RWPE2 (cell line): ENCODE measurements around the gene PEX3.
A peak's percentile ranks its signal among the peaks of the same experiment; 100 is the strongest.

Source experiments
- ATAC-seq: fragments of 200-7000 bp; cut with Tn5 transposase; 3 replicates; pipeline ENCODE4 v1.9.1; 2021; ENCODE audit warnings: low read depth
- DNase-seq: peaks from one replicate; pipeline ENCODE4 v3.0.0-alpha.2; 2020; ENCODE audit warnings: low spot score
- H3K27ac ChIP-seq: fragments of 450-650 bp; 2 replicates; pipeline ENCODE4 v1.5.1; 2017; ENCODE audit warnings: mild to moderate bottlenecking; ENCODE audit not compliant: poor library complexity, severe bottlenecking
- H3K27me3 ChIP-seq: fragments of 250-450 bp; sonication (Bioruptor Pico); 2 replicates; pipeline ENCODE4 v1.5.1; 2021; ENCODE audit warnings: mild to moderate bottlenecking, moderate library complexity; ENCODE audit not compliant: insufficient read depth, poor library complexity, severe bottlenecking
- H3K36me3 ChIP-seq: fragments of 250-450 bp; sonication (Bioruptor Pico); 2 replicates; pipeline ENCODE4 v1.5.1; 2020; ENCODE audit warnings: low read depth, mild to moderate bottlenecking, moderate library complexity
- H3K4me1 ChIP-seq: fragments of 250-450 bp; sonication (Bioruptor Pico); 2 replicates; pipeline ENCODE4 v1.5.1; 2021; ENCODE audit warnings: mild to moderate bottlenecking, moderate library complexity; ENCODE audit not compliant: insufficient read depth, poor library complexity, severe bottlenecking
- H3K4me3 ChIP-seq: fragments of 250-450 bp; sonication (Bioruptor Pico); 2 replicates; pipeline ENCODE4 v1.5.1; 2021; ENCODE audit warnings: mild to moderate bottlenecking, moderate library complexity; ENCODE audit not compliant: severe bottlenecking
- H3K9me3 ChIP-seq: fragments of 250-450 bp; sonication (Bioruptor Pico); 2 replicates; pipeline ENCODE4 v1.5.1; 2021; ENCODE audit warnings: mild to moderate bottlenecking, moderate library complexity; ENCODE audit not compliant: severe bottlenecking
- TF ChIP-seq, protein P1 (sequence below): fragments of 450-650 bp; IDR thresholded peaks from one replicate; pipeline ENCODE4 v1.5.1; 2017; ENCODE audit warnings: mild to moderate bottlenecking, moderate library complexity; ENCODE audit not compliant: poor library complexity, severe bottlenecking

The PEX3 gene

GRCh38 chr6:143414769-143415168 lies 35.8 kb upstream of the PEX3 start:
- Histone ChIP-seq H3K4me3 (no peak overlapping the region), H3K9me3 (no peaks in the 10 kb centered on the region), H3K36me3 (no peaks in the 10 kb centered on the region), H3K4me1 (peaks cover 15% of the 10 kb centered on the region), H3K27me3 (no peaks in the 10 kb centered on the region), H3K27ac (no peak overlapping the region)
- DNase-seq (no peak), ATAC-seq (no peak)
- TF ChIP-seq, protein P1, sequence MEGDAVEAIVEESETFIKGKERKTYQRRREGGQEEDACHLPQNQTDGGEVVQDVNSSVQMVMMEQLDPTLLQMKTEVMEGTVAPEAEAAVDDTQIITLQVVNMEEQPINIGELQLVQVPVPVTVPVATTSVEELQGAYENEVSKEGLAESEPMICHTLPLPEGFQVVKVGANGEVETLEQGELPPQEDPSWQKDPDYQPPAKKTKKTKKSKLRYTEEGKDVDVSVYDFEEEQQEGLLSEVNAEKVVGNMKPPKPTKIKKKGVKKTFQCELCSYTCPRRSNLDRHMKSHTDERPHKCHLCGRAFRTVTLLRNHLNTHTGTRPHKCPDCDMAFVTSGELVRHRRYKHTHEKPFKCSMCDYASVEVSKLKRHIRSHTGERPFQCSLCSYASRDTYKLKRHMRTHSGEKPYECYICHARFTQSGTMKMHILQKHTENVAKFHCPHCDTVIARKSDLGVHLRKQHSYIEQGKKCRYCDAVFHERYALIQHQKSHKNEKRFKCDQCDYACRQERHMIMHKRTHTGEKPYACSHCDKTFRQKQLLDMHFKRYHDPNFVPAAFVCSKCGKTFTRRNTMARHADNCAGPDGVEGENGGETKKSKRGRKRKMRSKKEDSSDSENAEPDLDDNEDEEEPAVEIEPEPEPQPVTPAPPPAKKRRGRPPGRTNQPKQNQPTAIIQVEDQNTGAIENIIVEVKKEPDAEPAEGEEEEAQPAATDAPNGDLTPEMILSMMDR = no peak

GRCh38 chr6:143419526-143419925 lies 31.1 kb upstream of the PEX3 start:
- DNase-seq (no peak), ATAC-seq (no peak)
- H3K4me1 ChIP-seq = no peaks in the 10 kb centered on the region
- H3K9me3 ChIP-seq = no peaks in the 10 kb centered on the region
- H3K36me3 ChIP-seq = 0 out of 2 replicates have a peak, but pooled peaks cover 2% of the 10 kb centered on the region
- H3K27ac ChIP-seq = no peak overlapping the region
- TF ChIP-seq, protein P1 = no peak
- H3K27me3 ChIP-seq = no peaks in the 10 kb centered on the region
- no peak overlapping the region for H3K4me3 ChIP-seq

DNA sequence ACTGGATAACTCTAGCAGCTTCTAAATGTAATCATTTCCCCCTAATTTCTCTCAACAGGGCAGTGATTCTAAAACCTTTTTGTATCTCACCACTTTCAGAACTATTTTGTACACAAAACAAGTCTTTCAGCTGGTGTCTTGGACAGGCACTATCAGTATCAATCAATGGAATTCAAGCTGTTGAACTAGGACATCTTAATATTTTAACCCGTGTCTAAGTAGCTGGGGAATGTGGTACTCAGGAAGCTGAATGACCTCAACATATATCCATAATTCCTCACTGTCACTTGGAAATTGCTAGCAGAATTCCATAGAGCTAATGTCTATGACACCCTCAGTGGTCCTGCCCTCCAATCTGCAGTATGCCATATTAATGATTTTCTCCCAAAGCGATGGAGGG lies 24.6 kb upstream of the PEX3 start:
- no peaks in the 10 kb centered on the region for H3K4me1 ChIP-seq
- peaks cover 31% of the 10 kb centered on the region for H3K36me3 ChIP-seq
- no peak overlapping the region for H3K27ac ChIP-seq
- no peak overlapping the region for H3K4me3 ChIP-seq
- H3K9me3 ChIP-seq = no peaks in the 10 kb centered on the region
- ATAC-seq (no peak), DNase-seq (no peak)
- no peaks in the 10 kb centered on the region for H3K27me3 ChIP-seq
- TF ChIP-seq, protein P1 = no peak

DNA sequence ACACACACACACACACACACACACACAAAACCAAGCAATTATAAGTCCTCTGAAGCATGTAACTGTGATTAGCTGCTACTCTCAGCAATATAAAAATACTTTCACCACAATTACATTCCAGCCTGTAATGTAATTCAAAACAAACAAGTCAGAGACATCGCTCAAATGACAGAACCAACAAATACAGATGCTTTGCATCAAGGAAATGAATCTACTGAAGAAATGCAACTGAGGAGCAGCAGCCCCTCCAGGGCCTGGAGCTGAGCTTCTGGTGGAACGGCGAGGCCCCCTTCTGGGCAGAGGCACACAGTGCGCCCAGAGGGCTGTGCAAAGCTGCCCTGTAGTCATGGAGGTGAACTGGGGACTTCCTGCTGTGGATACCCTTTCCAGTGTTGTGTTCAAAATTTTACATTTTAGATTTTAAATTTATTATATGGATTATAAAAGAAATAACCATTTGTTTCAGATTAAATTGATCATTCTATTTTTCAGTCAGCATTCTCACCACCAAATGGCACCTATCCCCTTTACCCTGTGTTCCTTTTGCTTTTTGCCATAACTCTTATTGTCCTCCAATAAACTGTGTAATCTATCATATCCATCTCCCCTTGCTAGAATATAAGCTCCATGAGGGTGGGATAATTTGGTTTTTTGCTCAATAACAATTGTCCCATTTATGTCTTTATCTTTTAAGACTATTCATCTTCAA lies 23.3 kb upstream of the PEX3 start:
- H3K27ac ChIP-seq = peak overlapping the region; percentile 9
- ATAC-seq = peak; percentile 98
- no peak for DNase-seq
- TF ChIP-seq, protein P1 = peak; percentile 97
- H3K36me3 ChIP-seq = peaks cover 43% of the 10 kb centered on the region
- no peak overlapping the region for H3K4me3 ChIP-seq
- no peaks in the 10 kb centered on the region for H3K27me3 ChIP-seq
- no peaks in the 10 kb centered on the region for H3K9me3 ChIP-seq
- H3K4me1 ChIP-seq = no peaks in the 10 kb centered on the region

GRCh38 chr6:143429970-143430369 lies 20.6 kb upstream of the PEX3 start:
- no peak overlapping the region for H3K27ac ChIP-seq

More at GRCh38 chr6:143429970-143430369, 20.6 kb upstream of the PEX3 start:
- DNase-seq (no peak), ATAC-seq (no peak)
- no peaks in the 10 kb centered on the region for H3K9me3 ChIP-seq
- H3K4me1 ChIP-seq = no peaks in the 10 kb centered on the region
- H3K36me3 ChIP-seq = peaks cover 55% of the 10 kb centered on the region
- H3K27me3 ChIP-seq = no peaks in the 10 kb centered on the region
- H3K4me3 ChIP-seq = no peak overlapping the region
- TF ChIP-seq, protein P1 = no peak
